HG03196 (cell line): ENCODE measurements around the gene SPOUT1.
A peak's percentile ranks its signal among the peaks of the same experiment; 100 is the strongest.
"Not testable (repeated sequence)": the region's sequence is repeated elsewhere in the genome, so short reads cannot be mapped to it uniquely, and the experiment has no call there.

Experiments
- ATAC-seq: cut with Tn5 transposase; IDR thresholded peaks from one replicate; pipeline ENCODE4 v1.9.1; 2021; ENCODE audit not compliant: unreplicated experiment

Gene SPOUT1

DNA sequence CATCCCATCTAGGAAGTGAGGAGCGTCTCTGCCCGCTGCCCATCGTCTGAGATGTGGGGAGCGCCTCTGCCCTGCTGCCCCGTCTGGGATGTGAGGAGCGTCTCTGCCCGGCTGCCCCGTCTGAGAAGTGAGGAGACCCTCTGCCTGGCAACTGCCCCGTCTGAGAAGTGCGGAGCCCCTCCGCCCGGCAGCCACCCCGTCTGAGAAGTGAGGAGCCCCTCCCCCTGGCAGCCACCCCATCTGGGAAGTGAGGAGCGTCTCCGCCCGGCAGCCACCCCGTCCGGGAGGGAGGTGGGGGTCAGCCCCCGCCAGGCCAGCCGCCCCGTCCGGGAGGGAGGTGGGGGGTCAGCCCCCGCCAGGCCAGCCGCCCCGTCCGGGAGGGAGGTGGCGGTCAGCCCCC lies 49.5 kb downstream of the SPOUT1 start:
- not testable (repeated sequence) for ATAC-seq

DNA sequence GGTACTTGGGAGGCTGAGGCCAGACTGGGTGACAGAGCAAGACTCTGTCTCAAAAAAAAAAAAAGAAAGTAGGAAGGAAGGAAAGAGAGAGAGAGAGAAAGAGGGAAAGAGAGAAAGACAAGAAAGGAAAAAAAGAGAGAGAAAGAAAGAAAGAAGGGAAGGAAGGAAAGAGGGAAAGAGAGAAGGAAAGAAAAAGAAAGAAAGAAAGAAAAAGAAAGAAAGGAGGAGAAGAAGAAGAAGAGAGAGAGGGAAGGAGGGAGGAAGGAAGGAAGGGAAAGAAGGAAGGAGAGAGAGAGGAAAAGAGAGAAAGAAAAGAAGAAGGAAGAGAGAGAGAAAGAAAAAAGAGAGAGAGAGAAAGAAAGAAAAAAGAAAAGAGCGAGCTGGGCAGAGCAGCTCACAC lies 54.8 kb downstream of the SPOUT1 start:
- ATAC-seq = no peak

DNA sequence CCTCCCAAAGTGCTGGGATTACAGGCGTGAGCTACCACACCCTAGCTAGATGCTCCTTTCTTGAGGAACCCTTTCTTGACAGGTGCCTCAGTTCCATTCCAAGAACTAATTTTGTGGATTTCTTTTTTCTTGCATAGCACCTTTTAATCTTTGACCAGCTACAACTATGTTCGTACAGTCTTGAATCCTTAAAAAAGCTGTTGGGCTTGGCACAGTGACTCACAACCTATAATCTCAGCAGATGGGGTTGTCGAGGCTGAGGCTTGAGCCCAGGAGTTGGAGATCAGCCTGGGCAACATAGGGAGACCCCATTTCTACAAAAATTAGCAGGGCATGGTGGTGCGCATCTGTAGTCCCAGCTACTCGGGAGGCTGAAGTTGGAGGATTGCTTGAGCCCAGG lies 56.5 kb downstream of the SPOUT1 start:
- no peak for ATAC-seq

DNA sequence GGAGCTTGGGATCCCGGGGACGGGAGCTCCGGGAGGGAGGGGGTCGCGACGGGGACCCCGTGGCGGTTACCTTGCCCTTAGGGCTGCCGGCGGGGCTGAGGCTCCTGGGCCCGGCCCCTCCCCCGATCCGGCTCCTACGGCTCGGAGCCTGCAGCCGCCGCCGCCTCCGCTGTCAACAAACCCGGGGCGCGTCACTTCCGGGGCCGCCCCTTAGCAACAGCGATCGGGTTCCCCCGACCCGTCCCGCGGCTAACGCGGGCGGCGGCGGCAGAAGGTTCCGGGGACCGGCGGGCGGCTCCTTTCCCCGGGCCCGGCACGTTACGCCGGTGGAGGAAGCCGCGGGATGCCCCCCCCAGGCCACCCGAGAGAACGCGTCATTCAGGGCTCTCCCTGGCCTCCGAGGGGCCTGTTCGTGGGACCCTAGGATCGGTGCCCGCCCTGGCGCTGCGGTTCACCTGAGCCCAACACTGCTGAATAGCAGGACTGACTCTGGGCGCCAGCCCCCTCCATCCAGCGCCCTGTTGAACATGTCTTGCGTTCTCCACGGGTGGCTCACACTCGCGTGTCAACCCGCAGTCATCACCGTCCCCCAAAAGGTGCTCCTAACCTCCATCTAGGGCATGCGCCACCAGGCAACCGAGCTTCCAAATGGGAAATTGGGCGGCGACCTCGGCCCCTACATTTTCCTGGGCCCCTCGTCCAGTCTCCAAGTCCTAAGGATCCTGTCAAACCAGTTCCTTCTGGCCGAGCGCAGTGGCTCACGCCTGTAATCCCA lies 57.7 kb downstream of the SPOUT1 start, which contains the start of gene ZER1:
ZER1 (minus strand) TSS at position 183 of the 775 bp plus-strand sequence. CDS start 16,362 bp downstream, outside the sequence.
- ATAC-seq = peak; percentile 92

DNA sequence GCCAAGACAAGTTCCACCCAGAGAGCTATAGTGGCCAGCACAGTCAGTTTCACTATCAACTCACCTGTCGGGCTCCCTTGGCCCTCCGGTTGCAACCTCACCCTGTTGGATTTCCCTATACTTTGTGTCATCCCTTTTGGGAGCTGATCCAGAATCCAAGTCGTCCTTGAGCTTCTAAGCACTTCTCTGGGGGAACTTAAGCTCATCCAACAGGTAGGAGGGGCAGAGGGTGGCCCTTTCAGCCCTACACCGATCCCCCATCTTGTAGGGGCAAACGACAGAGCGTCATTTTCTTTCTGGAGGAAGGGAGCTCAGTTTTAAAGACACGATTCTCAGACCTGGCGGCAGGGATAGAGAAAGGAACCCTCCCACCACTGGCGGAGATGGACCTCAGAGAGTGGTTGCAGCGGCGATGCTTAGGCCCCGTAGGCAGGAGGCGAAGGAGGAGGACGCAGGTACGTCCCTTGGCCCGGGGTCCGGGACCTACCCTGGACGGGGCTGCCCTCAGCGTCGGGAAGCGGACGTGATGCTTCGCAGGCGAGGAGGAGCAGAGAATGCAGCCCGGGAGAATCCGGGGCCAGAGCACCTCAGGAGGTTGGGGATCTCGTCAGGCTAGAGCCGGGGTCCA lies 58.4 kb downstream of the SPOUT1 start:
- peak; percentile 19 for ATAC-seq

DNA sequence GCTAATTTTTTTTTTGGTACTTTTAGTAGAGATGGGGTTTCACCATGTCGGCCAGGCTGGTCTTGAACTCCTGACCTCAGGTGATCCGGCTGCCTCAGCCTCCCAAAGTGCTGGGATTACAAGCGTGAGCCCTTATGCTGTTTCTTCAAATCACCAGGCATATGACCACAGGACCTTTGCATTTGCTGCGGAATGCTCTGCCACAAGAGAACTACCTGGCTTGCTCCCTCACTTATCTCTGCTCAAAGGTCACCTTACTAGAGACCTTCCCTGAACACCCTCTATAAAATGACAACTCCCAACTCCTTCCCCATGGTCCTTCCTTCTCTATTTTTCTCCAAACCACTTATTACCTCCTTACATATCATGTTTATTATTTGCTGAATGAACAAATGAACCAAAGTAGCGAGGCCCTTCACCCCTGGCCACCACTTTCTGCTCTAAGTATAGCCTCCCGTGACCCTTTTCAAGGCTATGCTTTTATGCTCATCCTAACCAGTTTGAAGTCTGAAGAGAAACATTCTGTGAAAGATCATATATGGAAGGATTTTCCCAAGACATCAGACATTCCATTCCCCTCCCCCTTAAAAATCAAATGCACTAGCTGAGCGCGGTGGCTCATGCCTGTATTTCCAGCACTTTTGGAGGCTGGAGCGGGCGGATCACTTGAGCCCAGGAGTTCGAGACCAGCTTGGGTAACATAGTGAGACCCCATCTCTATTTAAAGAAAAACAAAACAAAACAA lies 59.1 kb downstream of the SPOUT1 start:
- ATAC-seq = no peak
